DND-41 (cell line): ENCODE results near the gene TRMU.

ENCODE experiments used
- EZH2 ChIP-seq: IDR thresholded peaks from 3 replicates; pipeline ENCODE4 v1.6.1; 2012; ENCODE audit warnings: borderline replicate concordance, low read depth, mild to moderate bottlenecking, moderate library complexity, low read length, inconsistent platforms; ENCODE audit not compliant: severe bottlenecking
- TF ChIP-seq, protein P1 (sequence below): IDR thresholded peaks from 2 replicates; pipeline ENCODE4 v1.5.1; 2012; ENCODE audit warnings: borderline replicate concordance, low read length, moderate library complexity, mild to moderate bottlenecking; ENCODE audit not compliant: poor library complexity, severe bottlenecking; ENCODE audit errors: extremely low read depth

DNA sequence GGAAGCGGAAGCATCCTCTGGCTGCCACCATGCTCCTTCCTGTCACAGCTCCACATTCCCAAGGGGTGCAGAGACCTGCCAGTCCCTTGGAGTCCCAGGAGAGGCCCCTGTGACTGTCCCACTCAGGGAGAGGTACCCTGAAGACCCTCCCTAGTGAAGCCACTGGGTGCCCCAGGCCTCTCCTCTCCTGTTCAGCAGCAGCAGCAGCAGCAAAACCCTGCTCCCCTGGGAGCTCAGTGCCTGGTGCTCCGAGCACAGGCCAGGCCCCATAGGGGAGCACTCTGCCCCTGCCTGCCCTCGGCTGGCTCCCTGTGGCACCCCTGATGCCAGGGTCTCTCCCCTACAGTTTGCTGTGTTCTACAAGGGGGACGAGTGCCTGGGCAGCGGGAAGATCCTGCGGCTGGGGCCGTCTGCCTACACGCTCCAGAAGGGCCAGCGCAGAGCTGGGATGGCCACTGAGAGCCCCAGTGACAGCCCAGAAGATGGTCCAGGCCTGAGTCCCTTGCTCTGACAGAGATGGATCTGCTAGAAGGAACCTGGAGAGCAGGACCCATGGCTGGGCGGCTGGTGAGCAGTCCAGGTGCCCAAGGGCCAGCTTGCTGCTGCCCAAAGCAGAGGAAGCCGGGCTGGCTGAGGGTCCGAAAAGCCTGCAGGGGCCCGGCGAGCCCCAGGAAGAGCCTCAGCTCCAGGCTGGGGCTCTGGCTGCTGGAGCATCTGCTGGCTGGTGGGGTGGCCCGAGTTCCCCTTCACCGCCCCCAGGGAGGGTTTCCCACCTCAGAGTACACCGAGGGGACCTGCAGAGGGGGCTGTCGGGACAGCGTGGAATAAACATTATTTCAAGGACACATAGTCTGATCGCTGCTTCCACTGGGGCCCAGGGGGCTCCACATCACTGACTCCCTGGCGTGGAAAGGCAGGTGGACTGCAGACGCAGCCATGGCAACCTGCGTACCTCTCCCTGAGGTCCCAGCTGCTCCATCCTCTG, 21.3 kb downstream of the TRMU start:
- TF ChIP-seq, protein P1, sequence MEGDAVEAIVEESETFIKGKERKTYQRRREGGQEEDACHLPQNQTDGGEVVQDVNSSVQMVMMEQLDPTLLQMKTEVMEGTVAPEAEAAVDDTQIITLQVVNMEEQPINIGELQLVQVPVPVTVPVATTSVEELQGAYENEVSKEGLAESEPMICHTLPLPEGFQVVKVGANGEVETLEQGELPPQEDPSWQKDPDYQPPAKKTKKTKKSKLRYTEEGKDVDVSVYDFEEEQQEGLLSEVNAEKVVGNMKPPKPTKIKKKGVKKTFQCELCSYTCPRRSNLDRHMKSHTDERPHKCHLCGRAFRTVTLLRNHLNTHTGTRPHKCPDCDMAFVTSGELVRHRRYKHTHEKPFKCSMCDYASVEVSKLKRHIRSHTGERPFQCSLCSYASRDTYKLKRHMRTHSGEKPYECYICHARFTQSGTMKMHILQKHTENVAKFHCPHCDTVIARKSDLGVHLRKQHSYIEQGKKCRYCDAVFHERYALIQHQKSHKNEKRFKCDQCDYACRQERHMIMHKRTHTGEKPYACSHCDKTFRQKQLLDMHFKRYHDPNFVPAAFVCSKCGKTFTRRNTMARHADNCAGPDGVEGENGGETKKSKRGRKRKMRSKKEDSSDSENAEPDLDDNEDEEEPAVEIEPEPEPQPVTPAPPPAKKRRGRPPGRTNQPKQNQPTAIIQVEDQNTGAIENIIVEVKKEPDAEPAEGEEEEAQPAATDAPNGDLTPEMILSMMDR, result no peak
- TF ChIP-seq EZH2, result no peak
